ENCODE results near the gene IDNK. TPM values are rescaled to one million over a fixed set of nuclear protein-coding genes. Genes with fewer than 3 reads are reported as not detected.

Gene IDNK
- polyA plus RNA-seq, 1 donor (not counting 4 experiments of a cell fraction or from before 2014, with no cell fraction given) = 2.6 TPM

- Histone ChIP-seq H3K27ac (ENCODE audit: control insufficient read depth, insufficient read depth, low read length) (no peak overlapping the region), H3K27me3 (ENCODE audit: control insufficient read depth, extremely low read depth, insufficient read depth, low read length) (no peaks in the 10 kb centered on the region), H3K4me3 (ENCODE audit: control insufficient read depth in 2 of 3, extremely low read depth in 1 of 3, insufficient read depth in 2 of 3, low read depth in 1 of 3, low read length in 3 of 3) (no peak overlapping the region), H3K4me1 (ENCODE audit: control insufficient read depth, extremely low read depth, insufficient read depth, low read length) (no peaks in the 10 kb centered on the region), H3K36me3 (ENCODE audit: control insufficient read depth in 2 of 2, extremely low read depth in 1 of 2, insufficient read depth in 2 of 2, low read length in 2 of 2) (peaks cover 8 to 9% of the 10 kb centered on the region in 2 experiments), H2AFZ (ENCODE audit: control insufficient read depth, low read length) (no peak overlapping the region), H3K79me2 (ENCODE audit: control insufficient read depth, insufficient read depth, low read length) (no peaks in the 10 kb centered on the region), H3K9me3 (ENCODE audit: control insufficient read depth, low read depth, low read length) (no peaks in the 10 kb centered on the region), H4K20me1 (ENCODE audit: control insufficient read depth, extremely low read depth, insufficient read depth, low read length) (no peaks in the 10 kb centered on the region), H3K9ac (ENCODE audit: control insufficient read depth, extremely low read depth, insufficient read depth, low read length) (no peak overlapping the region), H3K9me1 (ENCODE audit: control insufficient read depth, extremely low read depth, insufficient read depth, low read length) (no peaks in the 10 kb centered on the region), H3K4me2 (ENCODE audit: control insufficient read depth, extremely low read depth, insufficient read depth, low read depth, low read length) (no peak overlapping the region)
- FAIRE-seq (no peak), DNase-seq (ENCODE audit: low read depth, low spot score) (no peak)
- no peak for TF ChIP-seq EZH2 (IDR thresholded peaks at IDR 0.05; ENCODE audit: low read length)
- TF ChIP-seq CTCF (optimal IDR thresholded peaks at IDR 0.05 in 1 of 3, IDR thresholded peaks at IDR 0.05 in 1 of 3, conservative IDR thresholded peaks at IDR 0.05 in 1 of 3; ENCODE audit: extremely low read depth in 1 of 3, insufficient read depth in 2 of 3, low read length in 3 of 3) = no peak
- dilution Hi-C loops (cut with MboI; ENCODE audit: extremely low pct_ligation_motif_present, low sequenced_read_pairs) = no loop called here
These were observed 19.9 kb downstream of the IDNK start for GRCh38 chr9:83642793-83643192.

- dilution Hi-C loops (cut with MboI; ENCODE audit: extremely low pct_ligation_motif_present, low sequenced_read_pairs) = no loop called here
- TF ChIP-seq CTCF (optimal IDR thresholded peaks at IDR 0.05 in 1 of 3, IDR thresholded peaks at IDR 0.05 in 1 of 3, conservative IDR thresholded peaks at IDR 0.05 in 1 of 3; ENCODE audit: extremely low read depth in 1 of 3, insufficient read depth in 2 of 3, low read length in 3 of 3) (no peak), EZH2 (IDR thresholded peaks at IDR 0.05; ENCODE audit: low read length) (no peak)
- H3K79me2 ChIP-seq (ENCODE audit: control insufficient read depth, insufficient read depth, low read length) = no peaks in the 10 kb centered on the region
These were observed 23.7 kb downstream of the IDNK start for GRCh38 chr9:83646500-83647239.

More at GRCh38 chr9:83646500-83647239, 23.7 kb downstream of the IDNK start:
- Histone ChIP-seq H3K27me3 (ENCODE audit: control insufficient read depth, extremely low read depth, insufficient read depth, low read length) (no peaks in the 10 kb centered on the region), H3K36me3 (ENCODE audit: control insufficient read depth in 2 of 2, extremely low read depth in 1 of 2, insufficient read depth in 2 of 2, low read length in 2 of 2) (peaks cover 13 to 14% of the 10 kb centered on the region in 2 experiments), H4K20me1 (ENCODE audit: control insufficient read depth, extremely low read depth, insufficient read depth, low read length) (no peaks in the 10 kb centered on the region), H2AFZ (ENCODE audit: control insufficient read depth, low read length) (no peak overlapping the region), H3K9me3 (ENCODE audit: control insufficient read depth, low read depth, low read length) (no peaks in the 10 kb centered on the region), H3K4me1 (ENCODE audit: control insufficient read depth, extremely low read depth, insufficient read depth, low read length) (no peaks in the 10 kb centered on the region), H3K4me2 (ENCODE audit: control insufficient read depth, extremely low read depth, insufficient read depth, low read depth, low read length) (no peak overlapping the region), H3K9me1 (ENCODE audit: control insufficient read depth, extremely low read depth, insufficient read depth, low read length) (no peaks in the 10 kb centered on the region), H3K27ac (ENCODE audit: control insufficient read depth, insufficient read depth, low read length) (no peak overlapping the region), H3K4me3 (ENCODE audit: control insufficient read depth in 2 of 3, extremely low read depth in 1 of 3, insufficient read depth in 2 of 3, low read depth in 1 of 3, low read length in 3 of 3) (no peak overlapping the region), H3K9ac (ENCODE audit: control insufficient read depth, extremely low read depth, insufficient read depth, low read length) (no peak overlapping the region)
- no peak for FAIRE-seq
- no peak for DNase-seq (ENCODE audit: low read depth, low spot score)

All from keratinocyte (primary cell).